ENCODE data around the gene ARID1B. TPM values are rescaled to one million over a fixed set of nuclear protein-coding genes. Genes with fewer than 3 reads are reported as not detected.

Gene ARID1B
- total and polyA plus RNA-seq, 7 experiments from 2014 or later: 17.5 to 164 (median 139) TPM

DNA sequence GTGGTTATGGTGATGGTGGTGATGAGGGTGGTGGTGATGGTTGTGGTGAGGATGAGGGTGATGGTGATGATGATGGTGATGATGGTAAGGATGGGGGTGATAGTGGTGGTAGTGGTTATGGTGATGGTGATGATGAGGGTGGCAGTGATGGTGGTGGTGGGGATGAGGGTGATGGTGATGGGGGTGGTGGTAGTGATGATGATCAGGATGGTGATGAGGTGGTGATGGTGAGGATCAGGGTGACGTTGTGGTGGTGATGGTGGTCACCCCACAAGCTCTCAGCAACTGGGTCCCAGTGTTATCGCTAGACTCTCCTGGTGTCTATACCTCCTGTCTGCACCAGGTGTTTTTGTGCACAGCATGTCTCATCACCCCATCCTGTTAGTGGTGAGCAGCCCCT, 461.2 kb downstream of the ARID1B start:
- H3K4me1 Mint-ChIP-seq: peaks cover 19 to 35% (median 25%) of the 10 kb centered on the region in 7 donors
- H3K4me3 ChIP-seq (ENCODE audit: low read length): no peak overlapping the region
- CTCF ChIA-PET: no interaction called here
- peaks cover 0 to 5% (median 0%) of the 10 kb centered on the region in 11 donors for H3K9me3 Mint-ChIP-seq
- H3K36me3 ChIP-seq (ENCODE audit: control insufficient read depth in 2 of 3, insufficient read depth in 3 of 3, low read length in 3 of 3): no peaks in the 10 kb centered on the region
- POLR2A ChIA-PET: interaction anchor here (0.6 kb wide), 1 partner anchor 1385 kb away, joined by 3 read pairs; no protein-coding TSS in a partner anchor
- ATAC-seq: no peak
- intact Hi-C loops (cut with micrococcal nuclease): no loop called here
- peaks cover 1 to 57% (median 15%) of the 10 kb centered on the region in 5 donors for H3K27me3 Mint-ChIP-seq
- no peaks in the 10 kb centered on the region for H3K9me3 ChIP-seq (ENCODE audit: control insufficient read depth in 2 of 3, low read length in 3 of 3)
- peak overlapping the region in 1 of 9 donors; percentile 6 for H3K27ac Mint-ChIP-seq
- no peak overlapping the region for H3K27ac ChIP-seq (ENCODE audit: low read depth, low read length)
- no peaks in the 10 kb centered on the region for H3K27me3 ChIP-seq (ENCODE audit: control insufficient read depth in 2 of 2, insufficient read depth in 2 of 2, low read length in 2 of 2)
- no peak for DNase-seq
- H3K4me3 Mint-ChIP-seq: no peak overlapping the region
- H3K4me1 ChIP-seq (ENCODE audit: control insufficient read depth in 2 of 2, insufficient read depth in 2 of 2, low read length in 2 of 2): peaks cover 0 to 8% of the 10 kb centered on the region in 2 donors
- peaks cover 0 to 7% (median 0%) of the 10 kb centered on the region in 5 donors for H3K36me3 Mint-ChIP-seq

DNA sequence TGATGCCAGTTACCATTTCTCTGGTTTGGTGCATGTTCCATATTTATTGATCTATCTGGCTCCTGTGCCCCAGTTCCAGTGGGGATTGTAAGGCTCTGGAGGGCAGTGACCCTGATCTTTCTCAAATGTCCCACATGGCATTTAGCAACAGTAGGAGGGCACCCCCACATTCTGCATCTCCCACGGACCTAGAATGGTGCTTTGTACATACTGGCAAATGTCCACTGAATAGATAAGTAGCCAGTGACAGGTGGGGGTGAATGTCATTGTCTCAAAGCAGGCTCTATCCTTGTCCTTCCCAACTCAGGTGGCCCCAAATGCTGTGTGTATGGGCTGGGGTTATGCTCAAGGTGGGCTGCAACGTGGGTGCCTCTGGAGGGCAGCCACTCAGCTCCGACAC, 462.0 kb downstream of the ARID1B start:
- POLR2A ChIA-PET: no interaction called here
- intact Hi-C loops (cut with micrococcal nuclease): no loop called here
- Mint-ChIP-seq H3K27me3 (peaks cover 0 to 50% (median 7%) of the 10 kb centered on the region in 5 donors), H3K4me3 (no peak overlapping the region), H3K4me1 (peaks cover 19 to 29% (median 22%) of the 10 kb centered on the region in 7 donors), H3K9me3 (peaks cover 0 to 9% (median under 1%) of the 10 kb centered on the region in 11 donors), H3K36me3 (peaks cover 0 to 9% (median 0%) of the 10 kb centered on the region in 5 donors), H3K27ac (peak overlapping the region in 1 of 9 donors; percentile 17)
- DNase-seq: no peak
- peaks cover 0 to 8% of the 10 kb centered on the region in 2 donors for H3K4me1 ChIP-seq (ENCODE audit: control insufficient read depth in 2 of 2, insufficient read depth in 2 of 2, low read length in 2 of 2)
- no peak overlapping the region for H3K27ac ChIP-seq (ENCODE audit: low read depth, low read length)
- no peak overlapping the region for H3K4me3 ChIP-seq (ENCODE audit: low read length)
- CTCF ChIA-PET: no interaction called here
- H3K36me3 ChIP-seq (ENCODE audit: control insufficient read depth in 2 of 3, insufficient read depth in 3 of 3, low read length in 3 of 3): no peaks in the 10 kb centered on the region
- no peak for ATAC-seq
- H3K27me3 ChIP-seq (ENCODE audit: control insufficient read depth in 2 of 2, insufficient read depth in 2 of 2, low read length in 2 of 2): no peaks in the 10 kb centered on the region
- no peaks in the 10 kb centered on the region for H3K9me3 ChIP-seq (ENCODE audit: control insufficient read depth in 2 of 3, low read length in 3 of 3)

DNA sequence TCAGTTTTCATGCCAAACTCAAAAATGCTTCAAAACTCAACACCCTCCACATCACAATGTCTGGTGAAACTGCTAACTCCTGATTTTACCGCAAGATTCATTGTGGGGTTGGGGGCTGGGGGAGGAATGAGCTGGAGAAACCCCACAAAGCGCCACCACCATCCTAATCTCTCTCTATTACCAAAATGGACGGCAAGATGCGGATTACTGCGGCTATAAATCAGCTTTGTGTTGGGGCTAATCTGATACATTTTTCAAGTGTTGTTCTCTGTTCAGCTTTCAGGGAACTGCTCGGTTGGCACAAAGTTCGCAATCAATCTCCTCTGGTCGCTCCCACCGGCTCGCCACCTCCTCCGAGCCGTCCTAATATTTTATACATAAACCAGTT, 462.5 kb downstream of the ARID1B start:
- no peak overlapping the region for H3K27ac Mint-ChIP-seq
- ATAC-seq (no peak), DNase-seq (no peak)
- peaks cover 0 to 12% (median 2%) of the 10 kb centered on the region in 11 donors for H3K9me3 Mint-ChIP-seq
- peaks cover 0 to 48% (median 6%) of the 10 kb centered on the region in 5 donors for H3K27me3 Mint-ChIP-seq
- no peak overlapping the region for H3K4me3 Mint-ChIP-seq
- H3K36me3 Mint-ChIP-seq: peaks cover 0 to 9% (median 0%) of the 10 kb centered on the region in 5 donors
- no peak overlapping the region for H3K4me3 ChIP-seq (ENCODE audit: low read length)
- no peaks in the 10 kb centered on the region for H3K9me3 ChIP-seq (ENCODE audit: control insufficient read depth in 2 of 3, low read length in 3 of 3)
- no peaks in the 10 kb centered on the region for H3K36me3 ChIP-seq (ENCODE audit: control insufficient read depth in 2 of 3, insufficient read depth in 3 of 3, low read length in 3 of 3)
- intact Hi-C loops (cut with micrococcal nuclease): no loop called here
- H3K4me1 Mint-ChIP-seq: peaks cover 15 to 24% (median 19%) of the 10 kb centered on the region in 7 donors
- H3K4me1 ChIP-seq (ENCODE audit: control insufficient read depth in 2 of 2, insufficient read depth in 2 of 2, low read length in 2 of 2): peaks cover 0 to 8% of the 10 kb centered on the region in 2 donors
- CTCF ChIA-PET: no interaction called here
- no peak overlapping the region for H3K27ac ChIP-seq (ENCODE audit: low read depth, low read length)
- H3K27me3 ChIP-seq (ENCODE audit: control insufficient read depth in 2 of 2, insufficient read depth in 2 of 2, low read length in 2 of 2): no peaks in the 10 kb centered on the region
- POLR2A ChIA-PET: no interaction called here

DNA sequence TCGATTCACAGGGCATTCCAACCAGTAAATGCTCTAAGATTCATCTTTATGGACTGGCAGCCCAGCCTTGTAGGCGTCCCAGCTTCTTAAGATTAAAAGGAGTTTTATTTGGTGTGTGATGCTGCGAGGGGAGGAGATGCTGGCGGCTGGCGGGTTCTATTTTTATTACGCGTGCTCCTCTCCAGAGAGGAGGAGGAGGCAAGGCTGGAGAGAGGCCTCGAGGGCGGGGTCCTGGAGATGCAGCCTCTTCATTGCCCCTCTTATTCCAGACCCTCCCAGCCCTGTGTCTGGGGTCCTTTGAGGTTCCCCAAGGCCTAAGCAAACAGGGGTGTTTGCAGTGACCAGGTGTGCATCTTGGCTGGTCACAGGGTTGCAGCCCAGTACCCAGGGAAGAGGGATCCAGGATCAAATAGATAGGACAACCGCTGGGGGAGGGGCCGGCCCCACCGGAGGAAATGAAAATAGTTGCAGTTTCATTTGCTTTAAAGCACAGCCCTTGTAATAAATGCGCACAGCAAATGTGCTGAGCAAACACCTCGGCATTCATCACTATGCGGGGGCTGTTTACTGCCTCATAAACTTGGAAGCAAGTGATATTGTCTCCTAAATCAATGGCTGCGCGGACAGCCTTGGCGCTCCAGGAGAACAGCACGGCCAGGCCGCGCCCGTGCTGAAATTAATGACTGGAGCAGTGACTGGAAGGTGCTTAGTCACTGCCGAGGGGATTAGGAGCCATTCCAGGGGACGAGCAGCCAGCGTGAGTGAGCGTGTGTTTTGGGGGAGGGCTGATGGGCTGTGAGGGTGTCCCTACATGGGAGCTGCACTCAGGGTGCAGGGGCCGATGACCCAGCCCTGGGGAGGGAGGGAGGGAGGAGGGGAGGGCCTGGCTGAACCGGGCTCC, 463.1 kb downstream of the ARID1B start:
- no peak overlapping the region for H3K4me3 ChIP-seq (ENCODE audit: low read length)
- no peaks in the 10 kb centered on the region for H3K36me3 ChIP-seq (ENCODE audit: control insufficient read depth in 2 of 3, insufficient read depth in 3 of 3, low read length in 3 of 3)
- ChIA-PET POLR2A (no interaction called here), CTCF (no interaction called here)
- Mint-ChIP-seq H3K9me3 (peaks cover 0 to 12% (median 2%) of the 10 kb centered on the region in 11 donors), H3K27me3 (peaks cover 0 to 42% (median 5%) of the 10 kb centered on the region in 5 donors), H3K27ac (peak overlapping the region in 2 of 9 donors; percentile 17 to 34), H3K4me1 (peaks cover 9 to 19% (median 13%) of the 10 kb centered on the region in 7 donors), H3K36me3 (peaks cover 0 to 8% (median 0%) of the 10 kb centered on the region in 5 donors), H3K4me3 (peak overlapping the region in 3 of 10 donors; percentile 38 to 77 (median 55))
- H3K9me3 ChIP-seq (ENCODE audit: control insufficient read depth in 2 of 3, low read length in 3 of 3): no peaks in the 10 kb centered on the region
- peaks cover 0 to 2% of the 10 kb centered on the region in 2 donors for H3K4me1 ChIP-seq (ENCODE audit: control insufficient read depth in 2 of 2, insufficient read depth in 2 of 2, low read length in 2 of 2)
- no peak for ATAC-seq
- H3K27ac ChIP-seq (ENCODE audit: low read depth, low read length): no peak overlapping the region
- H3K27me3 ChIP-seq (ENCODE audit: control insufficient read depth in 2 of 2, insufficient read depth in 2 of 2, low read length in 2 of 2): no peaks in the 10 kb centered on the region
- DNase-seq: no peak
- intact Hi-C loops (cut with micrococcal nuclease): no loop called here

DNA sequence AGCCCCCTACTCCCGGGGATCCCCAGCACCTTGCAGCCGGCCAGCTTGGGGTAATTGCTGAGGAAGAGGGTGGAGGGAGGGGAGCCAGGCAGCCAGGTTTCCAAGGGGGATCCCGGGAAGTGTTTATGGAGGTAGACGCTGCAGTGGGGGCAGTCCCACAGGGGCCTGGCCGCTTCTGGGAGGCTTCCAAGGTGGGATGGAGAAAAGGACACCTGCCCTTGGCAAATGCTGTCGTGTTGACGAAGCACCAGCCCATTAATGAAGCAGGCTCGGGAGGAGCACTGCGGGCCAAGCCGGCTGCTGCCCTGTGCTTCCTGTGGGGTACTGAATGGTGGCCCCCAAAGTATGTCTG, 463.8 kb downstream of the ARID1B start:
- Mint-ChIP-seq H3K36me3 (peaks cover 0 to 8% (median 0%) of the 10 kb centered on the region in 5 donors), H3K27me3 (peaks cover 0 to 36% (median 0%) of the 10 kb centered on the region in 5 donors), H3K9me3 (peaks cover 0 to 12% (median 0%) of the 10 kb centered on the region in 11 donors), H3K27ac (no peak overlapping the region), H3K4me1 (peaks cover 4 to 14% (median 8%) of the 10 kb centered on the region in 7 donors), H3K4me3 (no peak overlapping the region)
- Histone ChIP-seq H3K36me3 (ENCODE audit: control insufficient read depth in 2 of 3, insufficient read depth in 3 of 3, low read length in 3 of 3) (no peaks in the 10 kb centered on the region), H3K4me1 (ENCODE audit: control insufficient read depth in 2 of 2, insufficient read depth in 2 of 2, low read length in 2 of 2) (no peaks in the 10 kb centered on the region), H3K27ac (ENCODE audit: low read depth, low read length) (no peak overlapping the region), H3K9me3 (ENCODE audit: control insufficient read depth in 2 of 3, low read length in 3 of 3) (no peaks in the 10 kb centered on the region), H3K27me3 (ENCODE audit: control insufficient read depth in 2 of 2, insufficient read depth in 2 of 2, low read length in 2 of 2) (no peaks in the 10 kb centered on the region), H3K4me3 (ENCODE audit: low read length) (no peak overlapping the region)
- POLR2A ChIA-PET: no interaction called here
- CTCF ChIA-PET: no interaction called here
- ATAC-seq: no peak
- no peak for DNase-seq
- intact Hi-C loops (cut with micrococcal nuclease): no loop called here

DNA sequence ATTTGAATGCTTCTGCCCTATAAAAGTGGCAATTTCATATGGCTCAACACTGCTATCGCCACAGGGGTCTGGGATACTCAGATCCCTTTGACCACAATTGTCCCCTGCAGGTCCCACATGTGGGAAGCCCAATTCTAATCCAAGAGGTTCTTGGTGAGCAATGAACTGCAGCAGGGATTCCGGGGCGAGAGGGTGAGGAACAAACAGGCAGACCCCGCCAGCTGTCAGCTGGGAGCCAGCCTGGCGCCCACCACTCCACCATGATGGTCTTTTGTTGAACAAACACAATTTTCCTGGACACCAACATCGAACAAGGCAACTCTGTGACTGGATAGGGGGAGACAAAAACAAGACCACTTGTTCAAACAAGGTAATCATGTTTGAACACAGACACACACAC, 465.6 kb downstream of the ARID1B start:
- DNase-seq: no peak
- Histone ChIP-seq H3K27ac (ENCODE audit: low read depth, low read length) (no peak overlapping the region), H3K4me1 (ENCODE audit: control insufficient read depth in 2 of 2, insufficient read depth in 2 of 2, low read length in 2 of 2) (no peaks in the 10 kb centered on the region), H3K27me3 (ENCODE audit: control insufficient read depth in 2 of 2, insufficient read depth in 2 of 2, low read length in 2 of 2) (no peaks in the 10 kb centered on the region), H3K9me3 (ENCODE audit: control insufficient read depth in 2 of 3, low read length in 3 of 3) (no peaks in the 10 kb centered on the region), H3K4me3 (ENCODE audit: low read length) (no peak overlapping the region), H3K36me3 (ENCODE audit: control insufficient read depth in 2 of 3, insufficient read depth in 3 of 3, low read length in 3 of 3) (no peaks in the 10 kb centered on the region)
- peaks cover 0 to 8% (median 0%) of the 10 kb centered on the region in 5 donors for H3K36me3 Mint-ChIP-seq
- ChIA-PET CTCF (no interaction called here), POLR2A (no interaction called here)
- intact Hi-C loops (cut with micrococcal nuclease): no loop called here
- H3K4me3 Mint-ChIP-seq: no peak overlapping the region
- peaks cover 0 to 10% (median 0%) of the 10 kb centered on the region in 7 donors for H3K4me1 Mint-ChIP-seq
- peaks cover 0 to 12% (median 0%) of the 10 kb centered on the region in 11 donors for H3K9me3 Mint-ChIP-seq
- H3K27ac Mint-ChIP-seq: no peak overlapping the region
- peaks cover 0 to 26% (median 0%) of the 10 kb centered on the region in 5 donors for H3K27me3 Mint-ChIP-seq
- ATAC-seq: no peak

Measured in naive thymus-derived CD4-positive, alpha-beta T cell (primary cell).